Activated naive CD4-positive, alpha-beta T cell (primary cell): Measurements from ENCODE around the gene MARCHF11.

Source experiments
- DNase-seq, 4 experiments: peaks; one replicate each; lab custom pipeline; 2025; lab: John Stamatoyannopoulos, UW

Gene MARCHF11

GRCh38 chr5:16051246-16051755, 128.3 kb downstream of the MARCHF11 start:
- no peak for DNase-seq

GRCh38 chr5:16050414-16050813, 129.2 kb downstream of the MARCHF11 start:
- DNase-seq: no peak

GRCh38 chr5:16049761-16050160, 129.8 kb downstream of the MARCHF11 start:
- DNase-seq: no peak

- DNase-seq: no peak
These were observed 131.5 kb downstream of the MARCHF11 start for GRCh38 chr5:16048132-16048531.

- no peak for DNase-seq
These were observed 136.1 kb downstream of the MARCHF11 start for GRCh38 chr5:16043349-16043965.

GRCh38 chr5:16037121-16037845, 142.3 kb downstream of the MARCHF11 start:
- DNase-seq: no peak

GRCh38 chr5:16034319-16035001, 145.1 kb downstream of the MARCHF11 start:
- DNase-seq: no peak

- DNase-seq: no peak
These were observed 146.2 kb downstream of the MARCHF11 start for GRCh38 chr5:16033187-16033925.

- no peak for DNase-seq
These were observed 150.9 kb downstream of the MARCHF11 start for GRCh38 chr5:16028708-16029107.

GRCh38 chr5:16025681-16026080, 153.9 kb downstream of the MARCHF11 start:
- DNase-seq: no peak

- no peak for DNase-seq
These were observed 160.6 kb downstream of the MARCHF11 start for GRCh38 chr5:16018970-16019369.

- DNase-seq: no peak
These were observed 161.9 kb downstream of the MARCHF11 start for GRCh38 chr5:16017720-16018119.
